IgD-negative memory B cell (primary cell): Measurements from ENCODE around the gene UBLCP1. TPM values are rescaled to one million over a fixed set of nuclear protein-coding genes. Genes with fewer than 3 reads are reported as not detected.

Experiments
- polyA plus RNA-seq: library from polyadenylated mRNA; unstranded; fragments of 300-500 nt; fragmentation: Illumina TruSeq; gene quantifications from one replicate; pipeline ENCODE4 v1.2.3, GENCODE V29; 2021

Gene UBLCP1
- polyA plus RNA-seq, 1 donor from 2014 or later: 45.1 TPM

Other genes with a start within 250 kb of the UBLCP1 start
- gene EBF1, start 163.4 kb upstream of the UBLCP1 start, polyA plus RNA-seq: 47.0 TPM
- 15.6 TPM for gene RNF145, start 53.7 kb upstream of the UBLCP1 start, polyA plus RNA-seq
- gene IL12B, start 67.2 kb downstream of the UBLCP1 start, polyA plus RNA-seq: not detected